OCI-LY1 (cell line): Measurements from ENCODE around the gene LIMS2.

Source experiments
- EZH2 ChIP-seq: fragments of 200-600 bp; sonication (generic), shearing (Covaris generic); IDR thresholded peaks from 2 replicates; pipeline ENCODE4 v1.8.0; 2017; ENCODE audit warnings: borderline replicate concordance, mixed run types, mild to moderate bottlenecking, antibody characterized with exemption, low read length, moderate library complexity, mixed read lengths
- TF ChIP-seq, protein P1 (sequence below): fragments of 200-600 bp; sonication (generic), shearing (Covaris generic); IDR thresholded peaks from 2 replicates; pipeline ENCODE4 v1.5.1; 2017; ENCODE audit warnings: mild to moderate bottlenecking, antibody characterized with exemption, low read length, moderate library complexity, mixed read lengths

DNA sequence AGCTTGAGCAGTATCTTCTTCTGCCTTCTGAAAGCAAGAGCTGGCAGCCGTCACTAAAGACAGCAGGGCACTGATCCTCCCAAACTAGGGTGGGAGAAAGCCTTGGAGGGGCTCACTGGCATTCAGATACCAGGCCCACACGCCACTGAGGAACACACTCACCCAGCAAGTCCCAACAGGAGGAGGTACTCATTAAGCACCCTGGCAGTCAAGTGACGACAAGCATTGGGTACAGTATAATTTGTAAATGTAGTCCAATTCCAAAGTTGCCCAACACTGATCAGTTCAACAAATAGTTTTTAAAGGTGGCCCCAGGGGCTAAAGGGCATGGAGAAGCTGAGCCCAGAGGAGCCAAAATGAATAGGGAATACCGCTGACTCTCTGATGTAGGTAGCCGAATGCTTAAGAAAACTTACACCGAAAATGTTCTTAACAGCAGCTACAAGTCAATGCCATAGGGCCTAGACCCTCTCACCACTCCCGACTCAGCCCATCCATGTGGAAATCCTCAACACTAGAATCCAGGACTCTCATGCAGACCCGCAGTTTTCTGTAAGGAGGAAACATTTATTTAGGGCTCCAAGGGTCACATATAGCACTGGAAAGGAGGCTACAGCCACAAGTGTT is 9.9 kb downstream of the LIMS2 start:
- TF ChIP-seq, protein P1, sequence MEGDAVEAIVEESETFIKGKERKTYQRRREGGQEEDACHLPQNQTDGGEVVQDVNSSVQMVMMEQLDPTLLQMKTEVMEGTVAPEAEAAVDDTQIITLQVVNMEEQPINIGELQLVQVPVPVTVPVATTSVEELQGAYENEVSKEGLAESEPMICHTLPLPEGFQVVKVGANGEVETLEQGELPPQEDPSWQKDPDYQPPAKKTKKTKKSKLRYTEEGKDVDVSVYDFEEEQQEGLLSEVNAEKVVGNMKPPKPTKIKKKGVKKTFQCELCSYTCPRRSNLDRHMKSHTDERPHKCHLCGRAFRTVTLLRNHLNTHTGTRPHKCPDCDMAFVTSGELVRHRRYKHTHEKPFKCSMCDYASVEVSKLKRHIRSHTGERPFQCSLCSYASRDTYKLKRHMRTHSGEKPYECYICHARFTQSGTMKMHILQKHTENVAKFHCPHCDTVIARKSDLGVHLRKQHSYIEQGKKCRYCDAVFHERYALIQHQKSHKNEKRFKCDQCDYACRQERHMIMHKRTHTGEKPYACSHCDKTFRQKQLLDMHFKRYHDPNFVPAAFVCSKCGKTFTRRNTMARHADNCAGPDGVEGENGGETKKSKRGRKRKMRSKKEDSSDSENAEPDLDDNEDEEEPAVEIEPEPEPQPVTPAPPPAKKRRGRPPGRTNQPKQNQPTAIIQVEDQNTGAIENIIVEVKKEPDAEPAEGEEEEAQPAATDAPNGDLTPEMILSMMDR, result no peak
- no peak for TF ChIP-seq EZH2
